Measurements from ENCODE around the gene MRTO4. TPM values are rescaled to one million over a fixed set of nuclear protein-coding genes. Genes with fewer than 3 reads are reported as not detected.

The MRTO4 gene
- total and polyA plus RNA-seq, 10 of the 15 experiments (the other 5 are each of a cell fraction or from before 2014, with no cell fraction given) = 43.5 to 99.5 (median 69.7) TPM

- Histone ChIP-seq H3K27ac (ENCODE audit: control insufficient read depth, insufficient read depth) (no peak overlapping the region), H3K4me2 (ENCODE audit: control insufficient read depth, insufficient read depth) (no peak overlapping the region), H3K9me3 (replicated peaks; ENCODE audit: control insufficient read depth, insufficient read depth, low read length) (no peaks in the 10 kb centered on the region; the same call in 1 of the 3 replicates), H3K27me3 (replicated peaks in 1 of 2; ENCODE audit: control insufficient read depth in 2 of 2, insufficient read depth in 2 of 2, low read length in 1 of 2) (peaks cover 0 to 2% of the 10 kb centered on the region in 2 experiments; a peak in 2 of 4 replicates), H3K4me3 (no peak overlapping the region), H3K9ac (ENCODE audit: control insufficient read depth, insufficient read depth, low read length) (no peak overlapping the region), H3K36me3 (ENCODE audit: control insufficient read depth in 2 of 2, insufficient read depth in 2 of 2, low read length in 1 of 2) (no peaks in the 10 kb centered on the region), H3K4me1 (ENCODE audit: control insufficient read depth, insufficient read depth, low read length) (no peaks in the 10 kb centered on the region), H2AFZ (ENCODE audit: control insufficient read depth, low read depth, low read length) (no peak overlapping the region), H4K20me1 (ENCODE audit: control insufficient read depth, insufficient read depth) (no peaks in the 10 kb centered on the region), H3K79me2 (ENCODE audit: control insufficient read depth, insufficient read depth, low read length) (no peaks in the 10 kb centered on the region)
- RAD21 ChIA-PET (ENCODE audit: unreplicated experiment) = no interaction called here
- no TSS peak for BruUV-seq (replicated peaks)
- POLR2A ChIA-PET = no interaction called here
- CTCF ChIA-PET = no interaction called here
- SMC1A ChIA-PET (ENCODE audit: uncharacterized antibody, unreplicated experiment) = no interaction called here
- 78% methylated on average over 2 of the region's 2 CpGs for whole genome bisulfite sequencing (ENCODE audit: insufficient coverage, insufficient replicate concordance, low lambda C conversion rate, missing lambda C conversion rate)
- in situ Hi-C loops (cut with MboI) (no loop called here), intact Hi-C loops (cut with micrococcal nuclease; ENCODE audit: unreplicated experiment) (no loop called here)
- DNase-seq (ENCODE audit: low read depth, low spot score) (no peak), ATAC-seq (no peak), FAIRE-seq (no peak)
- TF ChIP-seq, protein P1, sequence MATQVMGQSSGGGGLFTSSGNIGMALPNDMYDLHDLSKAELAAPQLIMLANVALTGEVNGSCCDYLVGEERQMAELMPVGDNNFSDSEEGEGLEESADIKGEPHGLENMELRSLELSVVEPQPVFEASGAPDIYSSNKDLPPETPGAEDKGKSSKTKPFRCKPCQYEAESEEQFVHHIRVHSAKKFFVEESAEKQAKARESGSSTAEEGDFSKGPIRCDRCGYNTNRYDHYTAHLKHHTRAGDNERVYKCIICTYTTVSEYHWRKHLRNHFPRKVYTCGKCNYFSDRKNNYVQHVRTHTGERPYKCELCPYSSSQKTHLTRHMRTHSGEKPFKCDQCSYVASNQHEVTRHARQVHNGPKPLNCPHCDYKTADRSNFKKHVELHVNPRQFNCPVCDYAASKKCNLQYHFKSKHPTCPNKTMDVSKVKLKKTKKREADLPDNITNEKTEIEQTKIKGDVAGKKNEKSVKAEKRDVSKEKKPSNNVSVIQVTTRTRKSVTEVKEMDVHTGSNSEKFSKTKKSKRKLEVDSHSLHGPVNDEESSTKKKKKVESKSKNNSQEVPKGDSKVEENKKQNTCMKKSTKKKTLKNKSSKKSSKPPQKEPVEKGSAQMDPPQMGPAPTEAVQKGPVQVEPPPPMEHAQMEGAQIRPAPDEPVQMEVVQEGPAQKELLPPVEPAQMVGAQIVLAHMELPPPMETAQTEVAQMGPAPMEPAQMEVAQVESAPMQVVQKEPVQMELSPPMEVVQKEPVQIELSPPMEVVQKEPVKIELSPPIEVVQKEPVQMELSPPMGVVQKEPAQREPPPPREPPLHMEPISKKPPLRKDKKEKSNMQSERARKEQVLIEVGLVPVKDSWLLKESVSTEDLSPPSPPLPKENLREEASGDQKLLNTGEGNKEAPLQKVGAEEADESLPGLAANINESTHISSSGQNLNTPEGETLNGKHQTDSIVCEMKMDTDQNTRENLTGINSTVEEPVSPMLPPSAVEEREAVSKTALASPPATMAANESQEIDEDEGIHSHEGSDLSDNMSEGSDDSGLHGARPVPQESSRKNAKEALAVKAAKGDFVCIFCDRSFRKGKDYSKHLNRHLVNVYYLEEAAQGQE (IDR thresholded peaks at IDR 0.05; ENCODE audit: low read depth, low read length) = no peak
- TF ChIP-seq ZNF207 (IDR thresholded peaks at IDR 0.05; ENCODE audit: borderline replicate concordance) (no peak), KDM1A (IDR thresholded peaks at IDR 0.05; ENCODE audit: borderline replicate concordance) (no peak), ZBTB11 (CRISPR knock-in tag; IDR thresholded peaks at IDR 0.05) (no peak), SUPT20H (IDR thresholded peaks at IDR 0.05; ENCODE audit: borderline replicate concordance, control insufficient read depth, low read depth, low read length) (no peak), RELA (IDR thresholded peaks at IDR 0.05; ENCODE audit: borderline replicate concordance, partially characterized antibody) (no peak), MTA3 (IDR thresholded peaks at IDR 0.05; ENCODE audit: borderline replicate concordance, low read length) (no peak), CHD2 (IDR thresholded peaks at IDR 0.05; ENCODE audit: borderline replicate concordance, low read depth, low read length) (no peak), EED (IDR thresholded peaks at IDR 0.05; ENCODE audit: low read depth) (no peak)
- TF ChIP-seq, protein P2, sequence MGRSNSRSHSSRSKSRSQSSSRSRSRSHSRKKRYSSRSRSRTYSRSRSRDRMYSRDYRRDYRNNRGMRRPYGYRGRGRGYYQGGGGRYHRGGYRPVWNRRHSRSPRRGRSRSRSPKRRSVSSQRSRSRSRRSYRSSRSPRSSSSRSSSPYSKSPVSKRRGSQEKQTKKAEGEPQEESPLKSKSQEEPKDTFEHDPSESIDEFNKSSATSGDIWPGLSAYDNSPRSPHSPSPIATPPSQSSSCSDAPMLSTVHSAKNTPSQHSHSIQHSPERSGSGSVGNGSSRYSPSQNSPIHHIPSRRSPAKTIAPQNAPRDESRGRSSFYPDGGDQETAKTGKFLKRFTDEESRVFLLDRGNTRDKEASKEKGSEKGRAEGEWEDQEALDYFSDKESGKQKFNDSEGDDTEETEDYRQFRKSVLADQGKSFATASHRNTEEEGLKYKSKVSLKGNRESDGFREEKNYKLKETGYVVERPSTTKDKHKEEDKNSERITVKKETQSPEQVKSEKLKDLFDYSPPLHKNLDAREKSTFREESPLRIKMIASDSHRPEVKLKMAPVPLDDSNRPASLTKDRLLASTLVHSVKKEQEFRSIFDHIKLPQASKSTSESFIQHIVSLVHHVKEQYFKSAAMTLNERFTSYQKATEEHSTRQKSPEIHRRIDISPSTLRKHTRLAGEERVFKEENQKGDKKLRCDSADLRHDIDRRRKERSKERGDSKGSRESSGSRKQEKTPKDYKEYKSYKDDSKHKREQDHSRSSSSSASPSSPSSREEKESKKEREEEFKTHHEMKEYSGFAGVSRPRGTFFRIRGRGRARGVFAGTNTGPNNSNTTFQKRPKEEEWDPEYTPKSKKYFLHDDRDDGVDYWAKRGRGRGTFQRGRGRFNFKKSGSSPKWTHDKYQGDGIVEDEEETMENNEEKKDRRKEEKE (IDR thresholded peaks at IDR 0.05) = no peak
- TF ChIP-seq, protein P3, sequence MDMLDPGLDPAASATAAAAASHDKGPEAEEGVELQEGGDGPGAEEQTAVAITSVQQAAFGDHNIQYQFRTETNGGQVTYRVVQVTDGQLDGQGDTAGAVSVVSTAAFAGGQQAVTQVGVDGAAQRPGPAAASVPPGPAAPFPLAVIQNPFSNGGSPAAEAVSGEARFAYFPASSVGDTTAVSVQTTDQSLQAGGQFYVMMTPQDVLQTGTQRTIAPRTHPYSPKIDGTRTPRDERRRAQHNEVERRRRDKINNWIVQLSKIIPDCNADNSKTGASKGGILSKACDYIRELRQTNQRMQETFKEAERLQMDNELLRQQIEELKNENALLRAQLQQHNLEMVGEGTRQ (IDR thresholded peaks at IDR 0.05; ENCODE audit: borderline replicate concordance, low read depth, low read length) = no peak
- TF ChIP-seq, protein P4, sequence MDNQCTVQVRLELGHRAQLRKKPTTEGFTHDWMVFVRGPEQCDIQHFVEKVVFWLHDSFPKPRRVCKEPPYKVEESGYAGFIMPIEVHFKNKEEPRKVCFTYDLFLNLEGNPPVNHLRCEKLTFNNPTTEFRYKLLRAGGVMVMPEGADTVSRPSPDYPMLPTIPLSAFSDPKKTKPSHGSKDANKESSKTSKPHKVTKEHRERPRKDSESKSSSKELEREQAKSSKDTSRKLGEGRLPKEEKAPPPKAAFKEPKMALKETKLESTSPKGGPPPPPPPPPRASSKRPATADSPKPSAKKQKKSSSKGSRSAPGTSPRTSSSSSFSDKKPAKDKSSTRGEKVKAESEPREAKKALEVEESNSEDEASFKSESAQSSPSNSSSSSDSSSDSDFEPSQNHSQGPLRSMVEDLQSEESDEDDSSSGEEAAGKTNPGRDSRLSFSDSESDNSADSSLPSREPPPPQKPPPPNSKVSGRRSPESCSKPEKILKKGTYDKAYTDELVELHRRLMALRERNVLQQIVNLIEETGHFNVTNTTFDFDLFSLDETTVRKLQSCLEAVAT (IDR thresholded peaks at IDR 0.05) = no peak
Observed at GRCh38 chr1:19289244-19289643, 37.6 kb downstream of the MRTO4 start.

Data from GM12878 (cell line).